ENCODE measurements around the gene PPRC1. TPM values are rescaled to one million over a fixed set of nuclear protein-coding genes. Genes with fewer than 3 reads are reported as not detected.

PPRC1 gene
- total RNA-seq, 2 experiments from 2014 or later, result 22.0 to 22.9 TPM

DNA sequence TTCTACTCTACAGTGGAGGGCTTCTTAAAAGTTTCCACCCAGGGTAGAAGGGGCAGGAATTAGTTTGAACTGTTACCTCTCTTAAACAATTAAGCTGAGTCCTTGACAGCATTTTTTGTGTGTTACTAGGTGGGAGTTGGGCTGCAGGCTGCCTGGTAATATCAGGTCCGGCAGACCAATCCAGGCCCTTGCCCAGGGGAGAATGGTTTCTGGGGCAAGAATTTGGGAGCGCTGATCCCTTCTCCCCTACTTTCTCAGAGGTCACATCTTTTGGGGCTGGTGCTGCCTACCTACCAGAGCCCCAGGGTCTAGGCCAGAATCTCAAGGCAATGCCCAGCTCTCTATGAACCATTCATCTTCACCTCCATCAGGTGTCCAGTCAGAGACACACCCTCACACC is 1.6 kb downstream of the PPRC1 start:
- ChIA-PET POLR2A (interaction anchor here (1.1 to 2.0 kb wide), 2 partner anchors 18 to 259 kb away, joined by 3 to 8 read pairs; partner anchors contain the start of gene NOLC1), CTCF (no interaction called here)
- Mint-ChIP-seq H3K27ac (peak overlapping the region; percentile 87), H3K4me3 (peak overlapping the region; percentile 98), H3K36me3 (ENCODE audit: low read depth) (peaks cover 35% of the 10 kb centered on the region), H3K4me1 (ENCODE audit: low read depth) (peaks cover 39% of the 10 kb centered on the region), H3K9me3 (no peaks in the 10 kb centered on the region), H3K27me3 (no peaks in the 10 kb centered on the region)
- ATAC-seq (ENCODE audit: poor library complexity) (no peak), DNase-seq (no peak)
- Histone ChIP-seq H3K4me1 (ENCODE audit: insufficient read depth, low read length) (peaks cover 40% of the 10 kb centered on the region), H3K36me3 (ENCODE audit: insufficient read depth, low read length) (peaks cover 20% of the 10 kb centered on the region), H3K4me3 (ENCODE audit: low read length) (peak overlapping the region; percentile 98), H3K27ac (ENCODE audit: low read depth in 1 of 2, low read length in 2 of 2) (no peak overlapping the region), H3K9me3 (ENCODE audit: control insufficient read depth in 1 of 2, insufficient read depth in 1 of 2, low read length in 2 of 2) (no peaks in the 10 kb centered on the region), H3K27me3 (ENCODE audit: control insufficient read depth in 1 of 2, insufficient read depth in 2 of 2, low read length in 2 of 2) (no peaks in the 10 kb centered on the region)
- intact Hi-C loops (cut with DNase I, micrococcal nuclease), result loop anchor here in 1 of 2 experiments (5.0 to 10.0 kb wide), 4 partner anchors 368 to 782 kb away; partner anchors contain the start of genes ACTR1A, BORCS7, BTRC and SUFU
- TF ChIP-seq, protein P1, sequence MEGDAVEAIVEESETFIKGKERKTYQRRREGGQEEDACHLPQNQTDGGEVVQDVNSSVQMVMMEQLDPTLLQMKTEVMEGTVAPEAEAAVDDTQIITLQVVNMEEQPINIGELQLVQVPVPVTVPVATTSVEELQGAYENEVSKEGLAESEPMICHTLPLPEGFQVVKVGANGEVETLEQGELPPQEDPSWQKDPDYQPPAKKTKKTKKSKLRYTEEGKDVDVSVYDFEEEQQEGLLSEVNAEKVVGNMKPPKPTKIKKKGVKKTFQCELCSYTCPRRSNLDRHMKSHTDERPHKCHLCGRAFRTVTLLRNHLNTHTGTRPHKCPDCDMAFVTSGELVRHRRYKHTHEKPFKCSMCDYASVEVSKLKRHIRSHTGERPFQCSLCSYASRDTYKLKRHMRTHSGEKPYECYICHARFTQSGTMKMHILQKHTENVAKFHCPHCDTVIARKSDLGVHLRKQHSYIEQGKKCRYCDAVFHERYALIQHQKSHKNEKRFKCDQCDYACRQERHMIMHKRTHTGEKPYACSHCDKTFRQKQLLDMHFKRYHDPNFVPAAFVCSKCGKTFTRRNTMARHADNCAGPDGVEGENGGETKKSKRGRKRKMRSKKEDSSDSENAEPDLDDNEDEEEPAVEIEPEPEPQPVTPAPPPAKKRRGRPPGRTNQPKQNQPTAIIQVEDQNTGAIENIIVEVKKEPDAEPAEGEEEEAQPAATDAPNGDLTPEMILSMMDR (IDR thresholded peaks at IDR 0.05), result no peak

DNA sequence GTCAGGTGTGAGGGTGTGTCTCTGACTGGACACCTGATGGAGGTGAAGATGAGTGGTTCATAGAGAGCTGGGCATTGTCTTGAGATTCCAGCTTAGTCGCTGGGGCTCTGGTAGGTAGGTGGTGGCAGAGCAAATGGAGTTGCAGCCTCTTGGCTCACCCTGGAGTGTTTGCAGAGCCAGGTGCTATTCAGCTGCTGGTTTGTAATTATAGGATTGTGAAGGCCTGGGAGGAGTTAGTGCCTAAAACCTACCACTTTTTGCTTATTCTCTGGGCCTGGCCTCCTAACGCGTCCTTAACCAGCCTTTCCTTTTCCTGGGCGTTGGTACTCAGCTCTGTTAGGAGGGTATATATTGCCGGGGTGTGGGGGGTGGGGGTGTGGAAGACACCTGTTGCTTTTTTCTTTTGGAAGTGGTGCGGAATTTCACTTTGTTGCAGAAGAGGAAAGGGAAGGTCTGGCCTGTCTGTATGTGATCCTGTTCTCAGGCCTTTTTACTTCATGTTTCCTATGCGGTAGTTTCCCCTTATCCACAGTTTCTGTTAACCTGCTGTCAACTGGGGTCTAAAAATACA is 3.2 kb downstream of the PPRC1 start:
- CTCF ChIA-PET, result interaction anchor here (0.8 to 1.1 kb wide), 2 partner anchors 16 to 33 kb away, joined by 3 to 4 read pairs; no protein-coding TSS in a partner anchor
- no peaks in the 10 kb centered on the region for H3K9me3 ChIP-seq (ENCODE audit: control insufficient read depth in 1 of 2, insufficient read depth in 1 of 2, low read length in 2 of 2)
- H3K27ac Mint-ChIP-seq, result peak overlapping the region; percentile 27
- H3K4me3 Mint-ChIP-seq, result peak overlapping the region; percentile 65
- H3K36me3 Mint-ChIP-seq (ENCODE audit: low read depth), result peaks cover 51% of the 10 kb centered on the region
- H3K4me1 ChIP-seq (ENCODE audit: insufficient read depth, low read length), result peaks cover 40% of the 10 kb centered on the region
- H3K4me1 Mint-ChIP-seq (ENCODE audit: low read depth), result peaks cover 39% of the 10 kb centered on the region
- POLR2A ChIA-PET, result interaction anchor here (2.0 kb wide), 1 partner anchor 16 kb away, joined by 8 read pairs; the partner anchor contains the start of gene NOLC1
- no peak overlapping the region for H3K27ac ChIP-seq (ENCODE audit: low read depth in 1 of 2, low read length in 2 of 2)
- H3K4me3 ChIP-seq (ENCODE audit: low read length), result no peak overlapping the region
- DNase-seq (no peak), ATAC-seq (ENCODE audit: poor library complexity) (no peak)
- no peaks in the 10 kb centered on the region for H3K9me3 Mint-ChIP-seq
- intact Hi-C loops (cut with DNase I, micrococcal nuclease), result loop anchor here in 1 of 2 experiments (10.0 kb wide), 1 partner anchor 609 kb away; the partner anchor contains the start of gene WBP1L
- no peaks in the 10 kb centered on the region for H3K27me3 ChIP-seq (ENCODE audit: control insufficient read depth in 1 of 2, insufficient read depth in 2 of 2, low read length in 2 of 2)
- H3K36me3 ChIP-seq (ENCODE audit: insufficient read depth, low read length), result peaks cover 36% of the 10 kb centered on the region
- H3K27me3 Mint-ChIP-seq, result no peaks in the 10 kb centered on the region
- TF ChIP-seq, protein P1 (IDR thresholded peaks at IDR 0.05), result no peak

DNA sequence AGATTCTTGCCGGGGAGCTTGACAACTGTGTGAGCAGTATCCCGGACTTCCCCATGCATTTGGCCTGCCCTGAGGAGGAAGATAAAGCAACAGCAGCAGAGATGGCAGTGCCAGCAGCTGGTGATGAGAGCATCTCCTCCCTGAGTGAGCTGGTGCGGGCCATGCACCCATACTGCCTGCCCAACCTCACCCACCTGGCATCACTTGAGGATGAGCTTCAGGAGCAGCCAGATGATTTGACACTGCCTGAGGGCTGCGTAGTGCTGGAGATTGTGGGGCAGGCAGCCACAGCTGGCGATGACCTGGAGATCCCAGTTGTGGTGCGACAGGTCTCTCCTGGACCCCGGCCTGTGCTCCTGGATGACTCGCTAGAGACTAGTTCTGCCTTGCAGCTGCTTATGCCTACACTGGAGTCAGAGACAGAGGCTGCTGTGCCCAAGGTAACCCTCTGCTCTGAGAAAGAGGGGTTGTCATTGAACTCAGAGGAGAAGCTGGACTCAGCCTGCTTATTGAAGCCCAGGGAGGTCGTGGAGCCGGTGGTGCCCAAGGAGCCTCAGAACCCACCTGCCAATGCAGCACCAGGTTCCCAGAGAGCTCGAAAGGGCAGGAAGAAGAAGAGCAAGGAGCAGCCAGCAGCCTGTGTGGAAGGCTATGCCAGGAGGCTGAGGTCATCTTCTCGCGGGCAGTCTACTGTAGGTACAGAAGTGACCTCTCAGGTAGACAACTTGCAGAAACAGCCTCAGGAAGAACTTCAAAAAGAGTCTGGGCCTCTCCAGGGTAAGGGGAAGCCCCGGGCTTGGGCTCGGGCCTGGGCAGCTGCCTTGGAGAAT is 6.7 kb downstream of the PPRC1 start:
- TF ChIP-seq, protein P1 (IDR thresholded peaks at IDR 0.05), result no peak
- H3K4me1 Mint-ChIP-seq (ENCODE audit: low read depth), result peaks cover 18% of the 10 kb centered on the region
- Histone ChIP-seq H3K9me3 (ENCODE audit: control insufficient read depth in 1 of 2, insufficient read depth in 1 of 2, low read length in 2 of 2) (no peaks in the 10 kb centered on the region), H3K27me3 (ENCODE audit: control insufficient read depth in 1 of 2, insufficient read depth in 2 of 2, low read length in 2 of 2) (no peaks in the 10 kb centered on the region), H3K4me3 (ENCODE audit: low read length) (no peak overlapping the region), H3K27ac (ENCODE audit: low read depth in 1 of 2, low read length in 2 of 2) (no peak overlapping the region), H3K36me3 (ENCODE audit: insufficient read depth, low read length) (peaks cover 62% of the 10 kb centered on the region), H3K4me1 (ENCODE audit: insufficient read depth, low read length) (peaks cover 21% of the 10 kb centered on the region)
- no peak overlapping the region for H3K4me3 Mint-ChIP-seq
- CTCF ChIA-PET, result no interaction called here
- H3K9me3 Mint-ChIP-seq, result no peaks in the 10 kb centered on the region
- POLR2A ChIA-PET, result interaction anchor here (0.7 kb wide), 1 partner anchor 13 kb away, joined by 4 read pairs; the partner anchor contains the start of gene NOLC1
- DNase-seq, result no peak
- intact Hi-C loops (cut with DNase I, micrococcal nuclease), result loop anchor here in 1 of 2 experiments (10.0 kb wide), 1 partner anchor 605 kb away; the partner anchor contains the start of gene WBP1L
- H3K36me3 Mint-ChIP-seq (ENCODE audit: low read depth), result peaks cover 71% of the 10 kb centered on the region
- H3K27me3 Mint-ChIP-seq, result no peaks in the 10 kb centered on the region
- H3K27ac Mint-ChIP-seq, result no peak overlapping the region
- ATAC-seq (ENCODE audit: poor library complexity), result no peak
